H1 (cell line): ENCODE results near the gene THAP4. TPM values are rescaled to one million over a fixed set of nuclear protein-coding genes. Genes with fewer than 3 reads are reported as not detected.

Source experiments
- CTCF ChIA-PET: fragments of 300-600 bp; sonication (Branson Sonifier 250); formaldehyde crosslinking; loops from one replicate; lab custom pipeline; 2021; ENCODE audit not compliant: partially characterized antibody; lab: Charles Lee
- POLR2A ChIA-PET: fragments of 300-600 bp; sonication (Branson Sonifier 250); formaldehyde crosslinking; loops from one replicate; lab custom pipeline; 2021; ENCODE audit warnings: inconsistent platforms; ENCODE audit not compliant: partially characterized antibody; lab: Charles Lee
- DNase-seq, 2 experiments: peaks; one replicate each; pipeline versions ENCODE4 v3.0.0 to v3.0.0-alpha.2; 2010 to 2022; ENCODE audit warnings: low spot score in 2 of 2, low read depth in 1 of 2, mixed read lengths in 1 of 2
- FAIRE-seq: peaks from 2 replicates; lab custom pipeline; 2011; peaks lifted over from hg19 to GRCh38; lab: Jason Lieb, UNC
- H2AFZ ChIP-seq: 2 replicates; pipeline ENCODE4 v1.8.1; 2012; ENCODE audit warnings: low read length, inconsistent platforms
- H2AK5ac ChIP-seq: 2 replicates; pipeline ENCODE4 v1.6.1; 2013; ENCODE audit warnings: low read depth, low read length
- H2BK120ac ChIP-seq: replicated peaks from 2 replicates; pipeline ENCODE3; 2013; ENCODE audit warnings: low read depth, low read length, inconsistent platforms
- H2BK12ac ChIP-seq: 2 replicates; pipeline ENCODE4 v1.6.1; 2013; ENCODE audit warnings: low read depth, low read length
- H2BK15ac ChIP-seq: 2 replicates; pipeline ENCODE4 v1.6.1; 2013; ENCODE audit warnings: low read length
- H2BK20ac ChIP-seq: 2 replicates; pipeline ENCODE4 v1.6.1; 2013; ENCODE audit warnings: low read length
- H2BK5ac ChIP-seq: 2 replicates; pipeline ENCODE4 v1.6.1; 2013; ENCODE audit warnings: low read depth, low read length
- H3K14ac ChIP-seq: 2 replicates; pipeline ENCODE4 v1.6.1; 2013; ENCODE audit warnings: inconsistent platforms; ENCODE audit not compliant: insufficient read length
- H3K18ac ChIP-seq: 2 replicates; pipeline ENCODE4 v1.6.1; 2013; ENCODE audit warnings: low read length; ENCODE audit errors: extremely low read depth
- H3K23ac ChIP-seq: 2 replicates; pipeline ENCODE4 v1.6.1; 2013; ENCODE audit warnings: inconsistent platforms; ENCODE audit not compliant: insufficient read length
- H3K23me2 ChIP-seq: 2 replicates; pipeline ENCODE4 v1.6.1; 2013; ENCODE audit warnings: low read depth, low read length
- H3K27ac ChIP-seq: 2 replicates; pipeline ENCODE4 v1.6.1; 2011; ENCODE audit warnings: low read depth, low read length, inconsistent platforms
- H3K27me3 ChIP-seq, 4 experiments: replicated peaks in 1 of 4; 1 replicate in 1 of 4; 2 replicates in 3 of 4; pipeline versions ENCODE4 v1.6.1 to v1.8.1; 2011 to 2013; ENCODE audit warnings: low read length in 3 of 4, mild to moderate bottlenecking in 3 of 4, inconsistent platforms in 2 of 4, mixed read lengths in 2 of 4, moderate library complexity in 1 of 4; ENCODE audit not compliant: control insufficient read depth in 3 of 4, insufficient read depth in 3 of 4; ENCODE audit errors: extremely low read depth in 1 of 4
- H3K36me3 ChIP-seq, 4 experiments: 2 replicates each; pipeline versions ENCODE4 v1.6.1 to v1.8.1; 2011 to 2013; ENCODE audit warnings: mild to moderate bottlenecking in 4 of 4, low read length in 3 of 4, moderate library complexity in 2 of 4, control low read depth in 1 of 4, inconsistent platforms in 1 of 4; ENCODE audit not compliant: insufficient read depth in 4 of 4, control insufficient read depth in 2 of 4
- H3K4ac ChIP-seq: replicated peaks from 2 replicates; pipeline ENCODE3; 2013; ENCODE audit warnings: low read length, low read depth, mixed read lengths, inconsistent platforms; ENCODE audit not compliant: insufficient read length
- H3K4me1 ChIP-seq, 4 experiments: replicated peaks in 1 of 4; 1 replicate in 1 of 4; 2 replicates in 3 of 4; pipeline versions ENCODE4 v1.6.1 to v1.8.1; 2011 to 2013; ENCODE audit warnings: low read length in 3 of 4, inconsistent platforms in 2 of 4, mixed read lengths in 1 of 4; ENCODE audit not compliant: insufficient read depth in 4 of 4, control insufficient read depth in 3 of 4
- H3K4me2 ChIP-seq, 2 experiments: 2 replicates each; pipeline versions ENCODE4 v1.6.1 to v1.8.1; 2011 to 2013; ENCODE audit warnings: low read depth in 2 of 2, low read length in 2 of 2, control low read depth in 1 of 2, inconsistent platforms in 1 of 2, mild to moderate bottlenecking in 1 of 2; ENCODE audit not compliant: insufficient read depth in 1 of 2
- H3K4me3 ChIP-seq, 4 experiments: fragments of 200-600, 300-600 bp in 1 of 4; sonication (generic), shearing (Covaris generic), sonication (Bioruptor Twin) in 1 of 4; 2 replicates each; pipeline versions ENCODE4 v1.5.1 to v1.8.1; 2011 to 2016; ENCODE audit warnings: low read length in 4 of 4, low read depth in 3 of 4, control low read depth in 2 of 4, inconsistent platforms in 2 of 4, mild to moderate bottlenecking in 2 of 4, mixed read lengths in 1 of 4, moderate library complexity in 1 of 4; ENCODE audit not compliant: insufficient read depth in 2 of 4; ENCODE audit errors: extremely low read depth in 1 of 4
- H3K56ac ChIP-seq: replicated peaks from 2 replicates; pipeline ENCODE3; 2013; ENCODE audit warnings: low read depth, mild to moderate bottlenecking, mixed read lengths, low read length, inconsistent platforms; ENCODE audit not compliant: insufficient read length
- H3K79me1 ChIP-seq: 2 replicates; pipeline ENCODE4 v1.6.1; 2013; ENCODE audit warnings: low read depth, low read length, control low read depth
- H3K79me2 ChIP-seq, 2 experiments: 2 replicates each; pipeline versions ENCODE4 v1.6.1 to v1.8.1; 2012 to 2013; ENCODE audit warnings: low read length in 2 of 2, mild to moderate bottlenecking in 2 of 2, inconsistent platforms in 1 of 2; ENCODE audit not compliant: insufficient read depth in 2 of 2, control insufficient read depth in 1 of 2
- H3K9ac ChIP-seq, 4 experiments: replicated peaks in 1 of 4; 1 replicate in 1 of 4; 2 replicates in 3 of 4; pipeline versions ENCODE4 v1.6.1 to v1.8.1; 2011 to 2013; ENCODE audit warnings: low read depth in 3 of 4, low read length in 3 of 4, control low read depth in 2 of 4, mild to moderate bottlenecking in 2 of 4, moderate library complexity in 2 of 4, inconsistent platforms in 1 of 4; ENCODE audit errors: extremely low read depth in 1 of 4
- H3K9me3 ChIP-seq, 2 experiments: 2 replicates each; pipeline versions ENCODE4 v1.6.1 to v1.8.1; 2012 to 2013; ENCODE audit warnings: mild to moderate bottlenecking in 2 of 2, moderate library complexity in 2 of 2, control low read depth in 1 of 2, inconsistent platforms in 1 of 2, low read depth in 1 of 2, low read length in 1 of 2, mixed read lengths in 1 of 2; ENCODE audit not compliant: insufficient read depth in 2 of 2
- H4K20me1 ChIP-seq, 2 experiments: replicated peaks in 1 of 2; 2 replicates each; pipeline versions ENCODE3 to v1.8.1; 2011 to 2013; ENCODE audit warnings: inconsistent platforms in 2 of 2, low read length in 2 of 2, mild to moderate bottlenecking in 1 of 2; ENCODE audit not compliant: insufficient read depth in 2 of 2, control insufficient read depth in 1 of 2
- H4K5ac ChIP-seq: 2 replicates; pipeline ENCODE4 v1.6.1; 2013; ENCODE audit warnings: low read length, low read depth, mixed read lengths, inconsistent platforms; ENCODE audit not compliant: insufficient read length
- H4K8ac ChIP-seq: 2 replicates; pipeline ENCODE4 v1.8.0; 2013; ENCODE audit warnings: mild to moderate bottlenecking, moderate library complexity, low read length, inconsistent platforms; ENCODE audit not compliant: insufficient read depth; ENCODE audit errors: extremely low read depth
- H4K91ac ChIP-seq: replicated peaks from 2 replicates; pipeline ENCODE3; 2013; ENCODE audit warnings: low read length, mixed read lengths, inconsistent platforms; ENCODE audit not compliant: insufficient read length
- BCL11A ChIP-seq, 2 experiments: IDR thresholded peaks; one replicate each; pipeline ENCODE4 v1.6.1; 2011; ENCODE audit warnings: low read depth in 2 of 2, low read length in 2 of 2, mild to moderate bottlenecking in 2 of 2
- EP300 ChIP-seq, 2 experiments: IDR thresholded peaks; 1 replicate in 1 of 2; 2 replicates in 1 of 2; pipeline ENCODE4 v1.6.1; 2011 to 2012; ENCODE audit warnings: low read depth in 2 of 2, low read length in 2 of 2, mild to moderate bottlenecking in 2 of 2, borderline replicate concordance in 1 of 2, inconsistent platforms in 1 of 2, moderate library complexity in 1 of 2
- FOSL1 ChIP-seq: IDR thresholded peaks from 2 replicates; pipeline ENCODE4 v1.6.1; 2011; ENCODE audit warnings: mild to moderate bottlenecking, low read depth, low read length, moderate library complexity; ENCODE audit not compliant: insufficient read depth
- GABPA ChIP-seq: IDR thresholded peaks from 2 replicates; pipeline ENCODE4 v1.6.1; 2011; ENCODE audit warnings: mild to moderate bottlenecking, low read length, moderate library complexity, borderline replicate concordance; ENCODE audit not compliant: insufficient read depth
- NANOG ChIP-seq: IDR thresholded peaks from 2 replicates; pipeline ENCODE4 v1.6.1; 2011; ENCODE audit warnings: low read length, low read depth, mild to moderate bottlenecking, inconsistent platforms; ENCODE audit not compliant: insufficient read depth, poor library complexity, severe bottlenecking
- POLR2AphosphoS5 ChIP-seq: IDR thresholded peaks from 2 replicates; pipeline ENCODE4 v1.6.1; 2011; ENCODE audit warnings: low read depth, low read length
- POU5F1 ChIP-seq: IDR thresholded peaks from 2 replicates; pipeline ENCODE4 v1.6.1; 2011; ENCODE audit warnings: low read depth, mild to moderate bottlenecking, low read length, moderate library complexity
- RAD21 ChIP-seq, 2 experiments: IDR thresholded peaks in 1 of 2; conservative IDR thresholded peaks in 1 of 2; 2 replicates each; pipeline ENCODE4 v1.6.1; 2011; ENCODE audit warnings: low read depth in 2 of 2, low read length in 2 of 2, improper control_type of control experiment in 1 of 2, inconsistent platforms in 1 of 2, mild to moderate bottlenecking in 1 of 2, moderate library complexity in 1 of 2
- RFX5 ChIP-seq: IDR thresholded peaks from 2 replicates; pipeline ENCODE4 v1.6.1; 2011; ENCODE audit warnings: low read depth, low read length, improper control_type of control experiment, borderline replicate concordance
- SP4 ChIP-seq: IDR thresholded peaks from 2 replicates; pipeline ENCODE4 v1.6.1; 2012; ENCODE audit warnings: low read length, inconsistent platforms
- YY1 ChIP-seq: IDR thresholded peaks from 2 replicates; pipeline ENCODE4 v1.6.1; 2011; ENCODE audit warnings: low read depth, mild to moderate bottlenecking, low read length
- WGBS, 2 experiments: shearing (Covaris generic) in 1 of 2; methylation state at CpG; one replicate each; pipeline versions ENCODE4 v1.1.6 to v1.1.7; 2013 to 2015; ENCODE audit warnings: low lambda C conversion rate in 2 of 2, mixed read lengths in 2 of 2, inconsistent platforms in 1 of 2, low coverage in 1 of 2, missing lambda C conversion rate in 1 of 2; ENCODE audit not compliant: insufficient replicate concordance in 2 of 2, insufficient coverage in 1 of 2, insufficient read length in 1 of 2; ENCODE audit errors: extremely low coverage in 1 of 2, missing lambda C conversion rate in 1 of 2; 5-methylcytosine and 5-hydroxymethylcytosine counted together
- polyA plus RNA-seq, 7 experiments: library from polyadenylated mRNA; depleted of rRNA in 3 of 7; stranded (reverse) in 5 of 7; unstranded in 2 of 7; fragments of >200 nt in 5 of 7; fragments of 200-250 nt in 2 of 7; gene quantifications; 1 replicate in 5 of 7; 2 replicates in 1 of 7; 4 replicates in 1 of 7; pipeline versions ENCODE4 v1.2.1 to v1.2.3, GENCODE V29; 2011 to 2013; ENCODE audit warnings: missing spikeins in 2 of 7, mixed read lengths in 2 of 7
- total RNA-seq: library from RNA; stranded (reverse); fragmentation: NEBNext Ultra II Directional; extraction: Animal tissue kit (Norgen Biotek cat#: 25700); gene quantifications from 2 replicates; pipeline ENCODE4 v1.2.1, GENCODE V29; 2021

Gene THAP4
- total and polyA plus RNA-seq, 2 of the 8 experiments (the other 6 are each of a cell fraction or from before 2014, with no cell fraction given), result 78.9 to 83.6 TPM

DNA sequence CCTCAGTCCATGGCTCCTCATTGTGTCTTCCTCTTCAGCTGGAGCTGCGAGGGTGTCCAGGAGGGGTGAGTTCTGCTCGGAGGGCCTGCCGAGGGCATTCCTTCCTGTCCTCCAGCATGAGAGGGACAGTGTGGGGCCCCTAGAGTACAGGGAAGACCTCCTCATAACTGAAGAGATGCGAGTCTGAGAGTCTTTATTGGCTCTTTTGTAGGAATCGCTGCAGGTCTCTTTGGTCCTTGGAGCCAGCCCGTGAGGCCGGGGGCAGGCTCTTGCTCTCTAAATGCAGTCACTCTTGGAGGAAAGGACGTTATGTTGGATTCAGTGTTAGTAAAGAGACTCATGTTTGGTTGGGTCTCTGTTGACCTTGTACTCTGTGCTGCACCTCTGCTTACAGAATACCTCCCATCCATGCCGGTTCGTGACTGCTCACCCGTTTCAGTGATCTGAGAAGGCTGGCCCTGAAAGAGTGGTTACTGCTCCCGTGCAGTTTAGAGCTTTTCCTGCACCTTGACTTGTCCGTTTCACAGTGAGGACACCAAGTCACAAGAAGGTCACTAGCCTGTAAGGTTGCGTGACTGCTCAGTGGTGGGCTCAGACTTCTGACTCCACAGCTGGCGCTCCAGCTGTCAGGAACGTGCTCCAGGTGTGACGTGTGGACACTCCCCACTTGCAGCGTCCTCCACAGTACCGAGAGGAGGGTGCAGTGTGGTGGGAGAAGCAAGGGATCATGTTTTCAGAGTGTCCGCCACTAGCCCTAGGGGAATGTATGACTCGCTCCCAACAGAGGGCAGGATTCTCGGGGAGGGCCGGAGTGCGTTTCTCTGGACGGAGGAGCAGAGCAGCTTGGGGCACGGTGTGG lies 8.3 kb upstream of the THAP4 start:
- no peak overlapping the region for H2BK5ac ChIP-seq
- peaks cover 31 to 90% of the 10 kb centered on the region in 2 experiments for H3K79me2 ChIP-seq
- CTCF ChIA-PET, result interaction anchor here (0.9 to 3.3 kb wide), 2 partner anchors 14 to 253 kb away, joined by 3 to 19 read pairs; no protein-coding TSS in a partner anchor
- H2BK120ac ChIP-seq, result no peak overlapping the region
- peaks cover 26 to 37% of the 10 kb centered on the region in 2 experiments for H4K20me1 ChIP-seq
- H3K4ac ChIP-seq, result no peak overlapping the region
- no peak overlapping the region for H4K5ac ChIP-seq
- H3K4me1 ChIP-seq, result peaks cover 5 to 6% (median 5%) of the 10 kb centered on the region in 4 experiments
- WGBS, 2 experiments, result 90% methylated on average over 26 of the region's 26 CpGs; no CpG with 5 or more reads in 1 of the 2 experiments
- H2BK20ac ChIP-seq, result no peak overlapping the region
- no peaks in the 10 kb centered on the region for H3K27me3 ChIP-seq
- no peak overlapping the region for H3K56ac ChIP-seq
- peaks cover 0 to 3% (median 0%) of the 10 kb centered on the region in 4 experiments; a peak in 2 of 8 replicates for H3K36me3 ChIP-seq
- H4K8ac ChIP-seq, result no peak overlapping the region
- no peak overlapping the region for H2BK12ac ChIP-seq
- peaks cover 27% of the 10 kb centered on the region for H3K79me1 ChIP-seq
- no peak overlapping the region for H3K9ac ChIP-seq
- H3K14ac ChIP-seq, result no peak overlapping the region
- H3K23me2 ChIP-seq, result no peaks in the 10 kb centered on the region
- H3K23ac ChIP-seq, result no peak overlapping the region
- no peak overlapping the region for H2AK5ac ChIP-seq
- POLR2A ChIA-PET, result interaction anchor here (1.1 kb wide), 1 partner anchor 28 kb away, joined by 3 read pairs; no protein-coding TSS in a partner anchor
- no peak overlapping the region for H4K91ac ChIP-seq
- H3K18ac ChIP-seq, result no peak overlapping the region
- DNase-seq, result no peak
- no peak for FAIRE-seq
- no peak overlapping the region for H3K27ac ChIP-seq
- no peak overlapping the region for H2AFZ ChIP-seq
- no peak overlapping the region for H3K4me3 ChIP-seq
- H3K4me2 ChIP-seq, result no peak overlapping the region
- no peak overlapping the region for H2BK15ac ChIP-seq
- no peaks in the 10 kb centered on the region for H3K9me3 ChIP-seq
- TF ChIP-seq NANOG (no peak), RFX5 (no peak), BCL11A (IDR thresholded peaks at IDR 0.05; ENCODE audit: low read depth in 2 of 2, low read length in 2 of 2) (no peak), POLR2AphosphoS5 (no peak), EP300 (IDR thresholded peaks at IDR 0.05; ENCODE audit: borderline replicate concordance in 1 of 2, low read depth in 2 of 2, low read length in 2 of 2) (no peak), RAD21 (IDR thresholded peaks at IDR 0.05 in 1 of 2, conservative IDR thresholded peaks at IDR 0.05 in 1 of 2; ENCODE audit: low read depth in 2 of 2, low read length in 2 of 2) (no peak), GABPA (no peak), POU5F1 (no peak), SP4 (no peak), YY1 (no peak), FOSL1 (no peak)
